Rectal smooth muscle tissue (tissue), 1 donor: ENCODE results near the gene TUBGCP2.

ENCODE experiments used
- H3K27ac ChIP-seq: one replicate; pipeline ENCODE4 v1.7.0; 2013; ENCODE audit warnings: low read depth, low read length, inconsistent platforms
- H3K27me3 ChIP-seq: one replicate; pipeline ENCODE4 v1.7.0; 2013; ENCODE audit warnings: low read length; ENCODE audit not compliant: control insufficient read depth, insufficient read depth
- H3K36me3 ChIP-seq: one replicate; pipeline ENCODE4 v1.7.0; 2013; ENCODE audit warnings: low read length; ENCODE audit not compliant: control insufficient read depth, insufficient read depth
- H3K4me1 ChIP-seq: one replicate; pipeline ENCODE4 v1.7.0; 2013; ENCODE audit warnings: low read length; ENCODE audit not compliant: control insufficient read depth, insufficient read depth
- H3K4me3 ChIP-seq: one replicate; pipeline ENCODE4 v1.7.0; 2013; ENCODE audit warnings: low read length
- H3K9ac ChIP-seq: one replicate; pipeline ENCODE4 v1.7.0; 2013; ENCODE audit warnings: low read length

The TUBGCP2 gene

DNA sequence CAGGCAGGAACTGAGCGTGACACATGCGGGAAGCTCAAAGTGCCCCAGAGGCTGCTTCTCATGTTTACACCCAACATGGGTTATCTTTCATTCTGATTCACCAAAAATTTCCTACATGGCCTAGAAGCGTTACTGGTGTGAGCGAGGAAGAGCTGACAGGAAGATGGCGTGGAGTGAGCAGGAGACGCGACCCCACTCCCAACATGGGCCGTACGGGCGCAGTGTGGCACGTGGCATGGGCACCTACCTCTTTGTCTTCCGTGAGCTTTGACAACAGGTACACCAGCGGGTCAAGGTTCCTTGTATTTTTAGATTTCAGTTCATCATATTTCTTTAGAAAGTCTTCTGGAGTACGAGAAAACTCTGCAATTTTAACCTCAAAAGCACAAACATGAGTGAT, 8.9 kb downstream of the TUBGCP2 start:
- Histone ChIP-seq H3K27ac (no peak overlapping the region), H3K9ac (no peak overlapping the region), H3K36me3 (peaks cover 39% of the 10 kb centered on the region), H3K4me1 (no peaks in the 10 kb centered on the region), H3K27me3 (no peaks in the 10 kb centered on the region), H3K4me3 (no peak overlapping the region)

DNA sequence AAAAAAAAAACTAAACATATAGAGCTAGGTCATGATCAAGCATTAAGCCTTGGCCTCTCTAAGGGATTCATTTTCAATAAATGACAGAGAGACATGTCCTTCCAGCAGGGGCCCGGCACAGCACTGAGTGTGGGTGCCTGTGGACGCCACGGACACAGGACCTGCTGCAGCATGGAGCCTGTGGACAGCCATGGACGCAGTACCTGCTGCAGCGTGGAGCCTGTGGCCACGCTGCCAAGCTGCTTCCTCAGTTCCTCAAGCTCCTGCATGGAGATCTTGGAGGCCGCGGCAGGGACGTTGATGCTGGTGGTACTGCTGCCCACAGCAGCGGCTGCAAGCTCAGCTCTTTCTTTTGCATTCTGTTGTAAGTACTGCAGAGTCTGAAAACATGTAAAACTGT, 9.4 kb downstream of the TUBGCP2 start:
- Histone ChIP-seq H3K4me1 (no peaks in the 10 kb centered on the region), H3K4me3 (no peak overlapping the region), H3K27ac (no peak overlapping the region), H3K36me3 (peaks cover 41% of the 10 kb centered on the region), H3K9ac (no peak overlapping the region), H3K27me3 (no peaks in the 10 kb centered on the region)

DNA sequence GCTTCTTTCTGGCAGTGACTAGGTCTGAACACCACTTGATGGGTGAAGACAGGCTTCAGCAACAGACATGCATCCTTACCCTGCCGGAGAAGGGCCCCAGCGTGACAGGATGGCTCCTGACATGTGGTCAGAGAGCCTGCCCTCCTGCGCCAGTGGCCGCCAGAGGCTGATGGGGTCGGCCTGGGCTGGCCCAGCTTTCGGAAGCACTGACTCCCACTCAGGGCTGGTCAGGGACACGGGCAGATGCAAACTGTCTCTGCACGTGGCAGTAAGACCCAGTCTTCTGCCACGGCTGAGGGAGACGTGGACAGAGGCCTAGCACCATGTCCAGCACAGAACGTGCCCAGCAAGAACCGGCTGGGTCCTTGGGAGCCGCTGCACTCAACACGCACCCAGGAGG, 10.2 kb downstream of the TUBGCP2 start:
- no peaks in the 10 kb centered on the region for H3K4me1 ChIP-seq
- H3K27ac ChIP-seq: no peak overlapping the region
- H3K9ac ChIP-seq: no peak overlapping the region
- peaks cover 48% of the 10 kb centered on the region for H3K36me3 ChIP-seq
- no peaks in the 10 kb centered on the region for H3K27me3 ChIP-seq
- no peak overlapping the region for H3K4me3 ChIP-seq

DNA sequence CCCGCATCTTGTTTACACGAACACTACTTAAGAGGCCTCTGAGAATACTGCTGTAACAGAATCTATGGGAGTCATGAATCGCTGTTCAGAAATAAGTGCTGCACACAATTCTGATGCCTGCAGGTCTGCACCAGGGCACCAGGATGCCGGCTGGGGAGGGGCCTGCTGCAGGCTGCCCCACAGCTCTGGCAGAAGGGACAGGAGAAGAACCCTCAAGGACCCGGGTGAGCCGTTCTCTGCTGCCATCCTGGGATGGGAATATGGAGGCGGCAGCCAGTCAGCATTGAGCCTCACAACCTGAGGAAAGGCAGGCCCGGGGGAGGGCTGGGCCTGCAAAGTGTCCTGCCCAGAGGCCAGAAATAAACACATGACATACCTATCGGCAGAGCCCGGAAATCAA, 11.2 kb downstream of the TUBGCP2 start:
- H3K4me3 ChIP-seq: no peak overlapping the region
- no peak overlapping the region for H3K9ac ChIP-seq
- H3K27me3 ChIP-seq: no peaks in the 10 kb centered on the region
- peaks cover 54% of the 10 kb centered on the region for H3K36me3 ChIP-seq
- H3K27ac ChIP-seq: no peak overlapping the region
- no peaks in the 10 kb centered on the region for H3K4me1 ChIP-seq

DNA sequence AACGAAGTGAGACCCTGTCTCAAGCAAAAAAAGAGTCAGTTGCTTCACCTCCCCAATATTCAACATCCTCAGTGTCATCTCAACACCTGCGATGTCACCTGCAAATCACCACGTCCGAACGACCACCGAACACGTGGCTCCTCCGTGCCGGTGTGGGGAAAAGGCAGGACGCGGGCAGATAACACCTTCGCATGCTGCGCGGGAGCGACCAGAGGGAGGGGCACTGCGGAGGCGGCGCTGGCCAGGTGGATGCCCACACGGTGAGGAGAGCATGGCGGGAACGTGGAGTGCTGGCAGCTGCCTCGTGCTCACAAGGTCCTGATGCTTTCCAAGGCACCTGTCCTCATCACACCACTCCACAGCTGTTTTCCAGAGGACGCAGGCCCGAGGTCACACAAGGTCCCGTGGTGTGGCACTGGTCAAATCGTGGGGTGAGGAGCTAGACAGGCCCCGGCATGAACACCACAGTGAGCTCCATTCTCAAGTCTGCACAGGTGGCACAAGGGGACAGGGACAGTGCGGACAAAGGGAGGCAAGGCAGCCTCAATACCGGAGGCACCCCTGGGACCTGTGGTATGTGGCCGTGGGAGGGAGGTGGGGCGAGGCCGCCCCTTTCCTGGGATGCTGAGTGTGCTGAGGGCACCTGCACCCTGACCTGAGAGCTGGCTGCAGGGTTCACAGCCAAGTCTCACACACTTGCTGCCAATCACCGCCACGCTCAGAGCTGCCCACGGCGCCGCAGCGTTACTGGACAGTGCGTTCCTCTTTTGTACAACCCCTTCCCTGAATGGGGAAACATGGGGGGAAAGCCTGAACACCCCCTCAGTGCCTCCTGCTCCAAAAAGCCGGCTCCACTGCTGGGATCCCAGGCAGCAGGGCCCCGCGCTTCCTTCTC, 13.0 kb downstream of the TUBGCP2 start:
- Histone ChIP-seq H3K4me1 (no peaks in the 10 kb centered on the region), H3K9ac (no peak overlapping the region), H3K27me3 (no peaks in the 10 kb centered on the region), H3K36me3 (peaks cover 52% of the 10 kb centered on the region), H3K27ac (no peak overlapping the region), H3K4me3 (no peak overlapping the region)

DNA sequence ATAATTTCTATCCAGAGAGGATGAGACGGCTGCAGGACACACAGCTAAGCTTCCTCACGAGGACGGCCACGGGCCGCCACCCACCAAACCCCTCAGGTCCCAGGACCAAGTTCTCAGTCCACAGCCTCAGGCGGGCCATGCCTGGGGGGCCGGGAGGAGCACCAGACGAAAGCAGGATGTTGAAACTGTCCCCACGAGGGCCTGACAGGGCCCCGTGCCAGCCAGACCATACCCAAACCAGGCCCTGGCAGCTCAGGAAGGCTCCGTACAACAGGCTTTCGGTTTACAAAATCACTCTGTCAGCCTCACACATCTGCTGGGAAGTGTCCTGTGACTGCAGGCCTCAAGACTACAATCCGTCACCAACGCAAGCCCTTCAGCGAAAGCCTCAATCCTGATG, 14.5 kb downstream of the TUBGCP2 start:
- no peak overlapping the region for H3K4me3 ChIP-seq
- no peaks in the 10 kb centered on the region for H3K4me1 ChIP-seq
- no peak overlapping the region for H3K9ac ChIP-seq
- no peak overlapping the region for H3K27ac ChIP-seq
- H3K36me3 ChIP-seq: peaks cover 56% of the 10 kb centered on the region
- H3K27me3 ChIP-seq: no peaks in the 10 kb centered on the region

DNA sequence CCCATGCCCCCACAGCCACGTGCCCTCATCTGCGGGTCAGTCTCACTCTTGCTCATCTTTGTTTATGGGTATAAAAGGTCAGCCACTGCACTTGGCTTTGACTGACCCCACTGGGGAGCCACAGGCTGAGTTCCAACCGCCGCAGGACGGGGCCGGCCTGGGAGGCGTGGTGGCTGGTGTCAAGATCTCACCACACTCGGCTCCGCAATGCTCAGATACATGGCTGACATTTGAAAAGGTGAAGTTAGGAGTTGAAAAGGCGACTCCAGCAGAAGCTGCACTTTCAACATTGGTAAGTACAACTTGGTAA, 14.9 kb downstream of the TUBGCP2 start:
- H3K4me1 ChIP-seq: no peaks in the 10 kb centered on the region
- H3K9ac ChIP-seq: no peak overlapping the region
- H3K4me3 ChIP-seq: no peak overlapping the region
- H3K27ac ChIP-seq: no peak overlapping the region
- H3K27me3 ChIP-seq: no peaks in the 10 kb centered on the region
- H3K36me3 ChIP-seq: peaks cover 56% of the 10 kb centered on the region

DNA sequence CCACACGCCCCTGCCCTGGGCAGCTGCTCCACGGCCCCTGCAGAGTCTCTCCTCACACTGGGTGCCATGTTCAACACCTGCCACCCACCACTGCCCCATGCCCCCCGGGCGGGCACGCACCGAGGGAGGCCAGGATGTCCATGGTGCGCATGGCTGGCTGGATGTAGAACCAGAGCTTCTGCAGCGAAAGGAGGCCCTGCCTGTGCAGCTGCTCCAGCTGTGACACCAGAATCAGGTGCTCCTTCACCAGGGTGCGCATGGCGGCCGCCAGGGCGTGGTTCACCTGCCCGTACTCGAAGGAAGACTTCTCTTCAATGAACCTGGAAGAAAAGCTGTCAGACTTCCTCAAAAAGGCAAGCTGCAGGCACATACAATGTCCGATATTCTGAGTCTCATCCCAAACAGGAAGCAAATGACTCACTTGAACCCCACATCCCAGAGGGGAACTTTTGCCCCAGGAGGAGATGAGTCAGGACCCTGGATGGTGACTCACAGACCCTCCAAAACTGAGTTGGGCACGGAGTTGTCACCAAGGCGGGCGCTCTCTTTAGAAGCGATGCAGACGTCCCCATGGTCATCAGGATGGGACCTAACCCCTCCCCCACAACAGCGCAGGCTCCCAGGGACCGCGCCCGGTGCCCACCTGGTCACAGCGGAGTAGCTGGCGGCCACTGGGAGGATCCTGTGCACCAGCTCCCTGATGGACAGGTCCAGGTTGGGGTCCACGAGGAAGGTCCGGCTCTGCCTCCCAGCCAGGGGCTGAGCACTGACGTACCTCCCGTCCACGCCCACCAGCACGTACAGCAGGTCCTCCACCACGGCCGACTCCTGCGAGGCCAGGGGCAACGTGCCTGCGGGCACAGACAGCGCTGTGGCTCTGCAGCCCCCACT, 15.5 kb downstream of the TUBGCP2 start:
- Histone ChIP-seq H3K4me3 (no peak overlapping the region), H3K27me3 (no peaks in the 10 kb centered on the region), H3K27ac (no peak overlapping the region), H3K9ac (no peak overlapping the region), H3K4me1 (no peaks in the 10 kb centered on the region), H3K36me3 (peaks cover 56% of the 10 kb centered on the region)

DNA sequence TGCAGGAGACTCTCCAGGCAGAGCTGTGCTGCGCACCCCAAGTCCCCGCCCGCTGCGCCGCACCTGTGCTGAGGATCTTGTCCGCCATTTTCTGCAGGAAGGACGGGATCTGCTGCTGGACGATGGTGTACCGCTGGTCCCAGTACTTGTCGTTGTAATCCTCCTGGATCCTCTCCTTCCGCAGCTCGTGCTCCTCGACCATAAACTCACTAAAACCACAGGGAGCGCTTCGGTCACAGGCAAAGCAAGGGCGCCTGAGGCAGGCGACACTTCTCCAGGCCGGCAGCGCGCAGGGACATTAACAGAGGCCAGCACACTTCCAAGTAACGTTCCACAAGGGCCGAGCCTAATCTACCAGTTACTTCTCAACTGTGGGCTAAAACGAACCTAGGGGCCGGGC, 18.9 kb downstream of the TUBGCP2 start:
- Histone ChIP-seq H3K27ac (no peak overlapping the region), H3K4me1 (no peaks in the 10 kb centered on the region), H3K36me3 (peaks cover 57% of the 10 kb centered on the region), H3K27me3 (no peaks in the 10 kb centered on the region), H3K9ac (no peak overlapping the region), H3K4me3 (no peak overlapping the region)

DNA sequence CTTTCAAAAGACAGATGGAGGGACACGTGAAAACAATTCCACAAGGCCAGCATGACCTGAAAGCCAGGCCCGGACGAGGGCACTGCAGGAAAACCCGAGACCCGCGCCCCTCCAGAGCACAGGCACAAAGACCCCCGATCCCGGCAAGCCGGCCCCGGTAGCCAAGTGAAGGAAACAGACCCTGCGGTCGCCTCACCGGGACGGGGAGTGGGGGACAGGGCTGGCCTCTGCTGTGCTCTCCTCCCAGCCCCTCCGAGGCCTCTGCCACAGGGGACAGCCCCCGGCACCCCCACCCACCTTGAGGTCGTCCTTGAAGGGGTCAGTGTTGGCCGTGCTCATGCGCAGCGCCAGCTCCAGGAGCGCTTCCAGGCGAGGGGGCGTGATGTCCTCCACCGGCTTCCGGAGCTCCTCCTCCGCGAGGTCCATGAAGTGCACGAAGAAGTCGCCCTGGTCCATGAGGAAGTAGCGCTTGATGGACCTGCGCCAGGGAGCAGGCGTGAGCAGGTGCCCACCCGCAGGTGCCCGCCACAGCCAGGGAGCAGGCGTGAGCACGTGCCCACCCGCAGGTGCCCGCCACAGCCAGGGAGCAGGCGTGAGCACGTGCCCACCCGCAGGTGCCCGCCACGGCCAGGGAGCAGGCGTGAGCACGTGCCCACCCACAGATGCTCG, 20.7 kb downstream of the TUBGCP2 start:
- H3K27me3 ChIP-seq: no peaks in the 10 kb centered on the region
- H3K27ac ChIP-seq: no peak overlapping the region
- H3K36me3 ChIP-seq: peaks cover 56% of the 10 kb centered on the region
- no peak overlapping the region for H3K4me3 ChIP-seq
- no peaks in the 10 kb centered on the region for H3K4me1 ChIP-seq
- H3K9ac ChIP-seq: no peak overlapping the region

DNA sequence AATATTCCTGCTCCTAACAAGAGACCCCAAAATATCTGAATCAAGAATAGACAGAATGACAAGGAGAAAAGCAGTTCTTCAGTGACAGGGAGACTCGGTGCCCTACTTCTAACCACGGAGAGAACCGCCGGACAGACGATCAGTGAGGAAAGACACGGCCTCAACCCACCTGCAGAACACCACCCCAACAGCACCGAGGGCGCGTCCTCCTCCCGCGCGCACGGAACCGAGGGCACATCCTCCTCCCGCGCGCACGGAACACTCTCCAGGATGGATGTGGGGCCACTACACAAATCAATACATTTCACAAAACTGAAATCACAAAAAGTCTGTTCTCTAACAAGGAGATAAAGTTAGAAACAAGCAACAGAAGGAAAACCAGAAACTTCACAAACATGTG, 22.3 kb downstream of the TUBGCP2 start:
- no peak overlapping the region for H3K27ac ChIP-seq
- H3K4me3 ChIP-seq: no peak overlapping the region
- no peak overlapping the region for H3K9ac ChIP-seq
- H3K4me1 ChIP-seq: no peaks in the 10 kb centered on the region
- peaks cover 50% of the 10 kb centered on the region for H3K36me3 ChIP-seq
- no peaks in the 10 kb centered on the region for H3K27me3 ChIP-seq

DNA sequence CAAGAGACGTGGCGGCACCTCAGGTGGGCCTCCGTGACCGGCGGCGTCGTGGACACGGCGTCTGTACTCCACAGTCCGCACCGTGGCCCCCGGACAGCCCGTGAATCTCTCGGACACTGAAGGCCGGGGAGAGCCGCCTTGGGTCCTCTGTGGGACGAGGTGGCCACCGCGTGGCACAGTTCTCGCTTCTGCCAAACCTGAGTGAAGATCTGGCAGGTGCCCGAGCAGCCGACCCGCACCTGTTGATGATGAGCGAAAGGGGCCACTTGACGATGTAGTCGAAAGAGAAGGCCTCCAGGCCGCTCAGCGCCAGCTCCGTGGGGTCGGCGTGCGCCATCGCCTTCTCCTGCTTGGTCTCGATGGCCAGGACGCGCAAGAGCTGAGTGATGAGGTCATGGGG, 23.5 kb downstream of the TUBGCP2 start:
- H3K36me3 ChIP-seq: peaks cover 48% of the 10 kb centered on the region
- H3K4me3 ChIP-seq: no peak overlapping the region
- no peak overlapping the region for H3K27ac ChIP-seq
- H3K9ac ChIP-seq: no peak overlapping the region
- no peaks in the 10 kb centered on the region for H3K4me1 ChIP-seq
- no peaks in the 10 kb centered on the region for H3K27me3 ChIP-seq
